HCT116 (cell line): ENCODE data around the gene FEM1B. TPM values are rescaled to one million over a fixed set of nuclear protein-coding genes. Genes with fewer than 3 reads are reported as not detected.

Source experiments
- ATAC-seq: fragments of 200-7000 bp; cut with Tn5 transposase; 2 replicates; pipeline ENCODE4 v1.9.1; 2020; ENCODE audit warnings: mild to moderate bottlenecking, moderate library complexity
- BruUV-seq: library from RNA; stranded (reverse); fragments of 400-500 nt; replicated peaks from 2 replicates; lab custom pipeline; 2021; lab: Mats Ljungman, UMichigan
- CTCF ChIA-PET: fragments of 300-600 bp; sonication (Branson Sonifier 250); formaldehyde crosslinking; loops from one replicate; lab custom pipeline; 2021; ENCODE audit warnings: antibody characterized with exemption; lab: Charles Lee
- POLR2A ChIA-PET: fragments of 300-600, 350-600 bp; sonication (Branson Sonifier 250); formaldehyde crosslinking; loops from one replicate; lab custom pipeline; 2021; ENCODE audit warnings: antibody characterized with exemption; lab: Charles Lee
- RAD21 ChIA-PET, 2 experiments: fragments of 300-600 bp; sonication (Branson Sonifier 250); formaldehyde crosslinking; loops; one replicate each; lab custom pipeline; 2023; ENCODE audit warnings: low total read pairs in 2 of 2; ENCODE audit not compliant: uncharacterized antibody in 2 of 2, unreplicated experiment in 2 of 2, low non-redundant PET in 1 of 2; lab: Charles Lee
- DNase-seq: peaks from one replicate; pipeline ENCODE4 v3.0.0-alpha.2; 2010; ENCODE audit warnings: low read depth, low spot score
- H2AFZ ChIP-seq: fragments of 200-600 bp; shearing (Covaris generic), sonication (generic); 2 replicates; pipeline ENCODE4 v1.6.1; 2017; ENCODE audit warnings: low read depth, mixed run types, mixed read lengths, antibody characterized with exemption, low read length; ENCODE audit not compliant: poor library complexity, severe bottlenecking
- H3K27ac ChIP-seq: 2 replicates; pipeline ENCODE4 v1.5.1; 2012; ENCODE audit warnings: low read depth, low read length
- H3K27me3 ChIP-seq: fragments of 200-600 bp; sonication (generic); 2 replicates; pipeline ENCODE4 v1.6.1; 2016; ENCODE audit warnings: mixed run types, low read length, mixed read lengths; ENCODE audit not compliant: insufficient read depth
- H3K36me3 ChIP-seq, 2 experiments: fragments of 200-500 bp in 1 of 2; fragments of 200-600 bp in 1 of 2; sonication (Bioruptor generic) in 1 of 2; sonication (generic) in 1 of 2; 2 replicates each; pipeline versions ENCODE4 v1.5.1 to v1.6.1; 2014 to 2016; ENCODE audit warnings: low read length in 2 of 2, inconsistent platforms in 1 of 2, mixed read lengths in 1 of 2, mixed run types in 1 of 2; ENCODE audit not compliant: insufficient read depth in 2 of 2, control insufficient read depth in 1 of 2
- H3K4me1 ChIP-seq, 2 experiments: fragments of 200-600 bp in 1 of 2; sonication (generic) in 1 of 2; 2 replicates each; pipeline versions ENCODE4 v1.5.1 to v1.6.1; 2012 to 2017; ENCODE audit warnings: low read length in 2 of 2, inconsistent platforms in 1 of 2, mild to moderate bottlenecking in 1 of 2, mixed read lengths in 1 of 2, mixed run types in 1 of 2, moderate library complexity in 1 of 2; ENCODE audit not compliant: insufficient read depth in 2 of 2, control insufficient read depth in 1 of 2
- H3K4me2 ChIP-seq: fragments of 200-600 bp; sonication (generic); 2 replicates; pipeline ENCODE4 v1.6.1; 2017; ENCODE audit warnings: mixed run types, low read length, mixed read lengths
- H3K4me3 ChIP-seq, 2 experiments: fragments of 200-600 bp in 1 of 2; sonication (generic) in 1 of 2; replicated peaks in 1 of 2; 2 replicates each; pipeline ENCODE4 v1.5.1; 2011 to 2016; ENCODE audit warnings: low read length in 2 of 2, control low read depth in 1 of 2, low read depth in 1 of 2, mild to moderate bottlenecking in 1 of 2, mixed read lengths in 1 of 2, mixed run types in 1 of 2
- H3K79me2 ChIP-seq: fragments of 200-600 bp; sonication (generic); 2 replicates; pipeline ENCODE4 v1.6.1; 2017; ENCODE audit warnings: mild to moderate bottlenecking, mixed run types, low read length, moderate library complexity, mixed read lengths; ENCODE audit not compliant: insufficient read depth
- H3K9ac ChIP-seq: fragments of 200-600 bp; sonication (generic); 2 replicates; pipeline ENCODE4 v1.6.1; 2016; ENCODE audit warnings: low read length, mixed read lengths
- H3K9me2 ChIP-seq: fragments of 200-600 bp; sonication (generic), shearing (Covaris generic); 2 replicates; pipeline ENCODE4 v1.6.1; 2017; ENCODE audit warnings: mixed run types, mild to moderate bottlenecking, moderate library complexity; ENCODE audit not compliant: insufficient read depth
- H3K9me3 ChIP-seq, 2 experiments: fragments of 200-500 bp in 1 of 2; fragments of 200-600 bp in 1 of 2; sonication (Bioruptor generic) in 1 of 2; sonication (generic) in 1 of 2; 2 replicates each; pipeline ENCODE4 v1.6.1; 2014 to 2017; ENCODE audit warnings: low read length in 2 of 2, mixed read lengths in 2 of 2, inconsistent platforms in 1 of 2, low read depth in 1 of 2, mild to moderate bottlenecking in 1 of 2, mixed run types in 1 of 2, moderate library complexity in 1 of 2; ENCODE audit not compliant: control insufficient read depth in 1 of 2, insufficient read depth in 1 of 2
- H4K20me1 ChIP-seq: fragments of 200-600 bp; sonication (generic), shearing (Covaris generic); 2 replicates; pipeline ENCODE4 v1.6.1; 2017; ENCODE audit warnings: mixed run types, mild to moderate bottlenecking, moderate library complexity; ENCODE audit not compliant: insufficient read depth
- CEBPB ChIP-seq: IDR thresholded peaks from 2 replicates; pipeline ENCODE4 v1.6.1; 2012; ENCODE audit warnings: low read depth
- EZH2 ChIP-seq: fragments of 200-600 bp; sonication (generic); IDR thresholded peaks from 2 replicates; pipeline ENCODE4 v1.6.1; 2017; ENCODE audit warnings: antibody characterized with exemption, mixed run types
- JUND ChIP-seq: IDR thresholded peaks from 2 replicates; pipeline ENCODE4 v1.6.1; 2012
- POLR2A ChIP-seq: IDR thresholded peaks from 2 replicates; pipeline ENCODE4 v1.7.0; 2011; ENCODE audit warnings: borderline replicate concordance; ENCODE audit not compliant: insufficient read depth, insufficient read length; ENCODE audit errors: extremely low read depth
- POLR2AphosphoS5 ChIP-seq: IDR thresholded peaks from 2 replicates; pipeline ENCODE4 v1.6.1; 2011; ENCODE audit warnings: mild to moderate bottlenecking, low read depth, low read length, moderate library complexity
- RAD21 ChIP-seq: IDR thresholded peaks from 2 replicates; pipeline ENCODE4 v1.6.1; 2012; ENCODE audit warnings: low read depth, mild to moderate bottlenecking
- SIN3A ChIP-seq: IDR thresholded peaks from 2 replicates; pipeline ENCODE4 v1.6.1; 2012; ENCODE audit warnings: low read depth
- SP1 ChIP-seq: IDR thresholded peaks from 2 replicates; pipeline ENCODE4 v1.6.1; 2012; ENCODE audit warnings: low read depth
- TCF7L2 ChIP-seq: IDR thresholded peaks from 2 replicates; pipeline ENCODE4 v1.7.0; 2011; ENCODE audit warnings: borderline replicate concordance, inconsistent platforms; ENCODE audit not compliant: insufficient read depth, insufficient read length; ENCODE audit errors: extremely low read depth
- YY1 ChIP-seq: IDR thresholded peaks from 2 replicates; pipeline ENCODE4 v1.6.1; 2011; ENCODE audit warnings: low read length, low read depth, moderate library complexity, mild to moderate bottlenecking; ENCODE audit not compliant: insufficient replicate concordance; ENCODE audit errors: extremely low read depth
- ZFX ChIP-seq: fragments of 450-650 bp; IDR thresholded peaks from 2 replicates; pipeline ENCODE4 v1.6.1; 2017
- ZNF274 ChIP-seq: fragments of 200-500 bp; sonication (Bioruptor generic); IDR thresholded peaks from 2 replicates; pipeline ENCODE4 v1.6.1; 2014; ENCODE audit warnings: mild to moderate bottlenecking, low read depth, low read length, inconsistent platforms
- intact Hi-C: fragments of 100-400 bp; cut with micrococcal nuclease; formaldehyde crosslinking; loops from 2 replicates; pipeline ENCODE4 v1.10.0; 2022
- total RNA-seq: library from RNA; stranded (reverse); gene quantifications from one replicate; pipeline ENCODE4 v1.2.1, GENCODE V29; 2021; ENCODE audit not compliant: unreplicated experiment
- TF ChIP-seq, protein P1 (sequence below), 3 experiments: fragments of 200-600 bp in 1 of 3; sonication (generic) in 1 of 3; IDR thresholded peaks in 2 of 3; conservative IDR thresholded peaks in 1 of 3; 2 replicates each; pipeline ENCODE4 v1.5.1; 2012 to 2017; ENCODE audit warnings: low read depth in 2 of 3, low read length in 2 of 3, antibody characterized with exemption in 1 of 3, borderline replicate concordance in 1 of 3, control low read depth in 1 of 3, mild to moderate bottlenecking in 1 of 3, mixed read lengths in 1 of 3, mixed run types in 1 of 3, moderate library complexity in 1 of 3; ENCODE audit not compliant: insufficient read depth in 1 of 3
- TF ChIP-seq, protein P2 (sequence below): IDR thresholded peaks from 2 replicates; pipeline ENCODE4 v1.6.1; 2011; ENCODE audit warnings: mild to moderate bottlenecking, low read length, moderate library complexity; ENCODE audit not compliant: insufficient replicate concordance; ENCODE audit errors: extremely low read depth
- TF ChIP-seq, protein P3 (sequence below): IDR thresholded peaks from 2 replicates; pipeline ENCODE4 v1.6.1; 2012
- TF ChIP-seq, protein P4 (sequence below): IDR thresholded peaks from 2 replicates; pipeline ENCODE4 v1.6.1; 2012

FEM1B gene
- total RNA-seq, 1 experiment from 2014 or later = 39.7 TPM

DNA sequence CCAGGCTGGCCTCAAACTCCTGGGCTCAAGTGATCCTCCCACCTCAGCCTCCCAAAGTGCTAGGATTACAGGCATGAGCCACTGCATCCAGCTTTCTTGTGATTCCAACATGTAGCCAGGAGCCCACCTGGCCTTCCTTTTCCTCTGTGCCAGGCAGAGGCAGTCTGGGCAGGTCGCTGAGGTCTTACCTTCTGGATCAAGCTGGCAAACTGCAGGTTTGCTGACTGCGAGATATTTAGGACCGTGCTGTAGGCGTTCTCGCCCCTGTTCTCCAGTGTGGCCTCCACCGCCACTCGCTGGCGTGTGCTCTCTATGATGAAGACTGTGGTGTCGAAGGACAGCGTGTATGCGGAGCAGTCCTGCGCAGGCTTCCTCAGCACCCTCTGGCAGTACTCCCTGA, 42.5 kb downstream of the FEM1B start:
- no peak for TF ChIP-seq YY1
- no peak for TF ChIP-seq CEBPB
- TF ChIP-seq ZFX = no peak
- Histone ChIP-seq H3K4me1 (no peaks in the 10 kb centered on the region), H3K79me2 (no peaks in the 10 kb centered on the region), H2AFZ (no peak overlapping the region), H3K4me3 (no peak overlapping the region), H4K20me1 (no peaks in the 10 kb centered on the region), H3K27me3 (no peaks in the 10 kb centered on the region), H3K36me3 (no peaks in the 10 kb centered on the region), H3K9ac (no peak overlapping the region), H3K4me2 (no peak overlapping the region), H3K9me2 (no peaks in the 10 kb centered on the region), H3K27ac (no peak overlapping the region), H3K9me3 (no peaks in the 10 kb centered on the region)
- intact Hi-C loops = no loop called here
- DNase-seq (no peak), ATAC-seq (no peak)
- RAD21 ChIA-PET = no interaction called here
- CTCF ChIA-PET = no interaction called here
- POLR2A ChIA-PET = no interaction called here
- no TSS peak for BruUV-seq

DNA sequence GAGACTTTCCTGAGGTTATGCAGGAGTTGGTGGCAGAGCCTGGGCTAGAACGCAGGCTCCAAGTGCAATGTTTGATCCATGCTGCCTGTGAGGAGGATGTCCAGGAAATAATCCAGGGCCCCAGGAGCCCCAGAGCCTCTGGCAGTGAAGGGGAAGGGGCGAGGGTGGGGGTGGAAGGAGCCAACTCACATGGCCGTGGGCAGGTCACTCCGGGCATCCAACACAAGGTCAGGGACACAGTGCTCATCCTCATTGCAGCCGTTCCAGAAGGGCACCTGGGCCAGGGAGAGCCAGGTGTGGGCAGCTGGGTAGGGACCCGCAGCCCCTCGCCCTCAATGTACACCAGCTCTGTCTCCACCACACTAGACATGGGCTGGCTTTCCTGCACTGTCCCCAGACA, 43.7 kb downstream of the FEM1B start:
- TF ChIP-seq CEBPB (no peak), YY1 (no peak), TCF7L2 (no peak), EZH2 (no peak), SP1 (no peak), JUND (no peak), POLR2A (no peak), SIN3A (no peak), RAD21 (no peak), ZNF274 (no peak), POLR2AphosphoS5 (no peak)
- TF ChIP-seq, protein P1, sequence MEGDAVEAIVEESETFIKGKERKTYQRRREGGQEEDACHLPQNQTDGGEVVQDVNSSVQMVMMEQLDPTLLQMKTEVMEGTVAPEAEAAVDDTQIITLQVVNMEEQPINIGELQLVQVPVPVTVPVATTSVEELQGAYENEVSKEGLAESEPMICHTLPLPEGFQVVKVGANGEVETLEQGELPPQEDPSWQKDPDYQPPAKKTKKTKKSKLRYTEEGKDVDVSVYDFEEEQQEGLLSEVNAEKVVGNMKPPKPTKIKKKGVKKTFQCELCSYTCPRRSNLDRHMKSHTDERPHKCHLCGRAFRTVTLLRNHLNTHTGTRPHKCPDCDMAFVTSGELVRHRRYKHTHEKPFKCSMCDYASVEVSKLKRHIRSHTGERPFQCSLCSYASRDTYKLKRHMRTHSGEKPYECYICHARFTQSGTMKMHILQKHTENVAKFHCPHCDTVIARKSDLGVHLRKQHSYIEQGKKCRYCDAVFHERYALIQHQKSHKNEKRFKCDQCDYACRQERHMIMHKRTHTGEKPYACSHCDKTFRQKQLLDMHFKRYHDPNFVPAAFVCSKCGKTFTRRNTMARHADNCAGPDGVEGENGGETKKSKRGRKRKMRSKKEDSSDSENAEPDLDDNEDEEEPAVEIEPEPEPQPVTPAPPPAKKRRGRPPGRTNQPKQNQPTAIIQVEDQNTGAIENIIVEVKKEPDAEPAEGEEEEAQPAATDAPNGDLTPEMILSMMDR (IDR thresholded peaks at IDR 0.05 in 2 of 3, conservative IDR thresholded peaks at IDR 0.05 in 1 of 3; ENCODE audit: borderline replicate concordance in 1 of 3, insufficient read depth in 1 of 3, low read depth in 2 of 3, low read length in 2 of 3) = no peak
- TF ChIP-seq, protein P2, sequence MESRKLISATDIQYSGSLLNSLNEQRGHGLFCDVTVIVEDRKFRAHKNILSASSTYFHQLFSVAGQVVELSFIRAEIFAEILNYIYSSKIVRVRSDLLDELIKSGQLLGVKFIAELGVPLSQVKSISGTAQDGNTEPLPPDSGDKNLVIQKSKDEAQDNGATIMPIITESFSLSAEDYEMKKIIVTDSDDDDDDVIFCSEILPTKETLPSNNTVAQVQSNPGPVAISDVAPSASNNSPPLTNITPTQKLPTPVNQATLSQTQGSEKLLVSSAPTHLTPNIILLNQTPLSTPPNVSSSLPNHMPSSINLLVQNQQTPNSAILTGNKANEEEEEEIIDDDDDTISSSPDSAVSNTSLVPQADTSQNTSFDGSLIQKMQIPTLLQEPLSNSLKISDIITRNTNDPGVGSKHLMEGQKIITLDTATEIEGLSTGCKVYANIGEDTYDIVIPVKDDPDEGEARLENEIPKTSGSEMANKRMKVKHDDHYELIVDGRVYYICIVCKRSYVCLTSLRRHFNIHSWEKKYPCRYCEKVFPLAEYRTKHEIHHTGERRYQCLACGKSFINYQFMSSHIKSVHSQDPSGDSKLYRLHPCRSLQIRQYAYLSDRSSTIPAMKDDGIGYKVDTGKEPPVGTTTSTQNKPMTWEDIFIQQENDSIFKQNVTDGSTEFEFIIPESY = no peak
- TF ChIP-seq, protein P3, sequence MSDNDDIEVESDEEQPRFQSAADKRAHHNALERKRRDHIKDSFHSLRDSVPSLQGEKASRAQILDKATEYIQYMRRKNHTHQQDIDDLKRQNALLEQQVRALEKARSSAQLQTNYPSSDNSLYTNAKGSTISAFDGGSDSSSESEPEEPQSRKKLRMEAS = no peak
- TF ChIP-seq, protein P4, sequence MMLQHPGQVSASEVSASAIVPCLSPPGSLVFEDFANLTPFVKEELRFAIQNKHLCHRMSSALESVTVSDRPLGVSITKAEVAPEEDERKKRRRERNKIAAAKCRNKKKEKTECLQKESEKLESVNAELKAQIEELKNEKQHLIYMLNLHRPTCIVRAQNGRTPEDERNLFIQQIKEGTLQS = no peak
- Histone ChIP-seq H3K9me3 (no peaks in the 10 kb centered on the region), H2AFZ (no peak overlapping the region), H3K27ac (no peak overlapping the region), H3K4me2 (no peak overlapping the region), H3K4me1 (no peaks in the 10 kb centered on the region), H3K9ac (no peak overlapping the region), H3K4me3 (no peak overlapping the region), H3K9me2 (no peaks in the 10 kb centered on the region), H3K79me2 (no peaks in the 10 kb centered on the region), H3K27me3 (no peaks in the 10 kb centered on the region), H3K36me3 (no peaks in the 10 kb centered on the region), H4K20me1 (no peaks in the 10 kb centered on the region)
- CTCF ChIA-PET = no interaction called here
- RAD21 ChIA-PET = no interaction called here
- DNase-seq (no peak), ATAC-seq (no peak)
- BruUV-seq = no TSS peak
- intact Hi-C loops = no loop called here
- POLR2A ChIA-PET = no interaction called here
